Measurements from ENCODE around the gene PAGR1.
A peak's percentile ranks its signal among the peaks of the same experiment; 100 is the strongest.
"Not testable (repeated sequence)": the region's sequence is repeated elsewhere in the genome, so short reads cannot be mapped to it uniquely, and the experiment has no call there.

Gene PAGR1

GRCh38 chr16:29789775-29790182 lies 26.2 kb upstream of the PAGR1 start:
- DNase-seq (ENCODE audit: low read depth) = no peak
- no peak for TF ChIP-seq CTCF (IDR thresholded peaks at IDR 0.05; ENCODE audit: control insufficient read depth, insufficient read depth, low read depth, low read length, missing control alignments)

GRCh38 chr16:29790183-29790948 lies 25.6 kb upstream of the PAGR1 start, which contains the start of gene KIF22:
Gene KIF22, plus strand, starts transcription at chr16:29790751. Its CDS starts 9 bp downstream, at chr16:29790760.
- peak; percentile 93 for DNase-seq (ENCODE audit: low read depth)
- peak; percentile 77 for TF ChIP-seq CTCF (IDR thresholded peaks at IDR 0.05; ENCODE audit: control insufficient read depth, insufficient read depth, low read depth, low read length, missing control alignments)
- peak within 1 kb of the TSS; percentile 72 for H3K4me3 ChIP-seq (ENCODE audit: control insufficient read depth, low read depth, low read length)

More at GRCh38 chr16:29789775-29790182, 26.2 kb upstream of the PAGR1 start:
- H3K4me3 ChIP-seq (ENCODE audit: control insufficient read depth, low read depth, low read length) = peak overlapping the region; percentile 72

- TF ChIP-seq CTCF (IDR thresholded peaks at IDR 0.05; ENCODE audit: control insufficient read depth, insufficient read depth, low read depth, low read length, missing control alignments) = no peak
- DNase-seq (ENCODE audit: low read depth) = no peak
Observed at GRCh38 chr16:29790949-29791844, 24.8 kb upstream of the PAGR1 start.

GRCh38 chr16:29791845-29792807 lies 23.8 kb upstream of the PAGR1 start:
- peak overlapping the region; percentile 72 for H3K4me3 ChIP-seq (ENCODE audit: control insufficient read depth, low read depth, low read length)
- no peak for DNase-seq (ENCODE audit: low read depth)
- no peak for TF ChIP-seq CTCF (IDR thresholded peaks at IDR 0.05; ENCODE audit: control insufficient read depth, insufficient read depth, low read depth, low read length, missing control alignments)

More at GRCh38 chr16:29790949-29791844, 24.8 kb upstream of the PAGR1 start:
- peak overlapping the region; percentile 72 for H3K4me3 ChIP-seq (ENCODE audit: control insufficient read depth, low read depth, low read length)

- DNase-seq (ENCODE audit: low read depth); H3K4me3 ChIP-seq (ENCODE audit: control insufficient read depth, low read depth, low read length): not testable (repeated sequence)
Observed at GRCh38 chr16:29793153-29793552, 22.8 kb upstream of the PAGR1 start.

GRCh38 chr16:29794231-29794710 lies 21.7 kb upstream of the PAGR1 start:
- no peak overlapping the region for H3K4me3 ChIP-seq (ENCODE audit: control insufficient read depth, low read depth, low read length)
- DNase-seq (ENCODE audit: low read depth) = no peak
- TF ChIP-seq CTCF (IDR thresholded peaks at IDR 0.05; ENCODE audit: control insufficient read depth, insufficient read depth, low read depth, low read length, missing control alignments) = no peak
